IMR-90 (cell line): ENCODE data around the gene WBP2. TPM values are rescaled to one million over a fixed set of nuclear protein-coding genes. Genes with fewer than 3 reads are reported as not detected.

Source experiments
- ATAC-seq: fragments of 200-7000 bp; cut with Tn5 transposase; 2 replicates; pipeline ENCODE4 v1.9.1; 2020; ENCODE audit warnings: low read depth, mild to moderate bottlenecking, moderate library complexity
- BruUV-seq: library from RNA; stranded (reverse); fragments of 400-500 nt; replicated peaks from 2 replicates; lab custom pipeline; 2021; lab: Mats Ljungman, UMichigan
- CTCF ChIA-PET: fragments of 300-600 bp; formaldehyde crosslinking; extraction: SDS; loops from one replicate; lab custom pipeline; 2021; ENCODE audit warnings: antibody characterized with exemption; lab: Yijun Ruan, JAX
- POLR2A ChIA-PET: fragments of 300-600 bp; sonication (Branson Sonifier 250); formaldehyde crosslinking; loops from one replicate; lab custom pipeline; 2022; ENCODE audit warnings: antibody characterized with exemption; ENCODE audit not compliant: unreplicated experiment; lab: Charles Lee
- DNase-seq: peaks from one replicate; pipeline ENCODE4 v3.0.0; 2013
- H2AFZ ChIP-seq: replicated peaks from 2 replicates; pipeline ENCODE3; 2013; ENCODE audit warnings: low read length, mild to moderate bottlenecking; ENCODE audit not compliant: poor library complexity
- H2AK5ac ChIP-seq: 2 replicates; pipeline ENCODE4 v1.6.1; 2013; ENCODE audit warnings: low read depth, low read length, inconsistent platforms
- H2AK9ac ChIP-seq: replicated peaks from 2 replicates; pipeline ENCODE3; 2013; ENCODE audit warnings: mild to moderate bottlenecking, low read depth, low read length, moderate library complexity; ENCODE audit not compliant: poor library complexity
- H2BK120ac ChIP-seq: 2 replicates; pipeline ENCODE4 v1.6.1; 2013; ENCODE audit warnings: low read depth, low read length, inconsistent platforms
- H2BK15ac ChIP-seq: 3 replicates; pipeline ENCODE4 v1.6.1; 2013; ENCODE audit warnings: low read depth, low read length, inconsistent platforms
- H2BK20ac ChIP-seq: 2 replicates; pipeline ENCODE4 v1.6.1; 2013; ENCODE audit warnings: low read depth, mild to moderate bottlenecking, inconsistent platforms, low read length, moderate library complexity
- H2BK5ac ChIP-seq: 2 replicates; pipeline ENCODE4 v1.6.1; 2013; ENCODE audit warnings: mild to moderate bottlenecking, low read depth, low read length, inconsistent platforms; ENCODE audit not compliant: poor library complexity, severe bottlenecking
- H3K14ac ChIP-seq: replicated peaks from 2 replicates; pipeline ENCODE4 v1.6.1; 2013; ENCODE audit warnings: low read depth, low read length, inconsistent platforms
- H3K18ac ChIP-seq: 2 replicates; pipeline ENCODE4 v1.6.1; 2013; ENCODE audit warnings: low read depth, low read length, control low read depth
- H3K23ac ChIP-seq: 2 replicates; pipeline ENCODE4 v1.6.1; 2013; ENCODE audit warnings: low read depth, low read length, inconsistent platforms
- H3K27ac ChIP-seq: 2 replicates; pipeline ENCODE4 v1.5.1; 2013; ENCODE audit warnings: mild to moderate bottlenecking, control low read depth, low read length; ENCODE audit not compliant: insufficient read depth
- H3K27me3 ChIP-seq: 2 replicates; pipeline ENCODE4 v1.6.1; 2013; ENCODE audit warnings: low read length; ENCODE audit not compliant: control insufficient read depth, insufficient read depth
- H3K36me3 ChIP-seq: 2 replicates; pipeline ENCODE4 v1.6.1; 2013; ENCODE audit warnings: low read length, mixed read lengths; ENCODE audit not compliant: control insufficient read depth, insufficient read depth
- H3K4ac ChIP-seq: 2 replicates; pipeline ENCODE4 v1.6.1; 2013; ENCODE audit warnings: low read depth, low read length, inconsistent platforms
- H3K4me1 ChIP-seq: 2 replicates; pipeline ENCODE4 v1.6.1; 2013; ENCODE audit warnings: low read length, mixed read lengths; ENCODE audit not compliant: control insufficient read depth, insufficient read depth
- H3K4me2 ChIP-seq: 2 replicates; pipeline ENCODE4 v1.6.1; 2013; ENCODE audit warnings: low read depth, mild to moderate bottlenecking, control low read depth, low read length, moderate library complexity
- H3K4me3 ChIP-seq: 2 replicates; pipeline ENCODE4 v1.5.1; 2013; ENCODE audit warnings: low read depth, mild to moderate bottlenecking, control low read depth, low read length, moderate library complexity; ENCODE audit not compliant: insufficient read depth
- H3K56ac ChIP-seq: 2 replicates; pipeline ENCODE4 v1.6.1; 2013; ENCODE audit warnings: low read length, inconsistent platforms; ENCODE audit not compliant: insufficient read depth; ENCODE audit errors: extremely low read depth
- H3K79me1 ChIP-seq, 2 experiments: 2 replicates each; pipeline ENCODE4 v1.6.1; 2013; ENCODE audit warnings: low read length in 2 of 2, inconsistent platforms in 1 of 2, low read depth in 1 of 2
- H3K9ac ChIP-seq: 2 replicates; pipeline ENCODE4 v1.6.1; 2013; ENCODE audit warnings: low read depth, low read length, control low read depth
- H3K9me1 ChIP-seq: 2 replicates; pipeline ENCODE4 v1.6.1; 2013; ENCODE audit warnings: low read length, inconsistent platforms; ENCODE audit not compliant: insufficient read depth
- H3K9me3 ChIP-seq: 2 replicates; pipeline ENCODE4 v1.6.1; 2013; ENCODE audit warnings: low read length; ENCODE audit not compliant: control insufficient read depth, insufficient read depth
- H4K20me1 ChIP-seq: 2 replicates; pipeline ENCODE4 v1.6.1; 2013; ENCODE audit warnings: low read length, inconsistent platforms; ENCODE audit not compliant: insufficient read depth
- H4K5ac ChIP-seq: 2 replicates; pipeline ENCODE4 v1.6.1; 2013; ENCODE audit warnings: mild to moderate bottlenecking, low read depth, low read length, control low read depth
- H4K8ac ChIP-seq, 2 experiments: 2 replicates each; pipeline ENCODE4 v1.6.1; 2013; ENCODE audit warnings: low read depth in 2 of 2, low read length in 2 of 2, control low read depth in 1 of 2, inconsistent platforms in 1 of 2
- H4K91ac ChIP-seq: 2 replicates; pipeline ENCODE4 v1.6.1; 2013; ENCODE audit warnings: low read depth, low read length, inconsistent platforms; ENCODE audit not compliant: insufficient read depth
- BHLHE40 ChIP-seq: fragments of 150-350 bp; IDR thresholded peaks from 2 replicates; pipeline ENCODE4 v1.6.1; 2016; ENCODE audit warnings: mild to moderate bottlenecking, low read depth, low read length
- FOS ChIP-seq: fragments of 150-350 bp; IDR thresholded peaks from 2 replicates; pipeline ENCODE4 v1.6.1; 2016; ENCODE audit warnings: low read depth, low read length
- MAZ ChIP-seq: IDR thresholded peaks from 2 replicates; pipeline ENCODE4 v1.6.1; 2012; ENCODE audit warnings: low read depth, mild to moderate bottlenecking, low read length, improper control_type of control experiment, moderate library complexity, borderline replicate concordance
- MXI1 ChIP-seq: IDR thresholded peaks from 2 replicates; pipeline ENCODE4 v1.6.1; 2012; ENCODE audit warnings: low read depth, mild to moderate bottlenecking, low read length, moderate library complexity, borderline replicate concordance
- NFE2L2 ChIP-seq: fragments of 150-350 bp; IDR thresholded peaks from 2 replicates; pipeline ENCODE4 v1.6.1; 2016; ENCODE audit warnings: low read depth, mild to moderate bottlenecking, low read length
- POLR2A ChIP-seq: IDR thresholded peaks from 2 replicates; pipeline ENCODE4 v1.6.1; 2012; ENCODE audit warnings: mild to moderate bottlenecking, low read depth, low read length
- RFX5 ChIP-seq: IDR thresholded peaks from 2 replicates; pipeline ENCODE4 v1.8.0; 2012; ENCODE audit warnings: low read depth, mild to moderate bottlenecking, low read length, moderate library complexity
- WGBS, 2 experiments: methylation state at CpG; one replicate each; pipeline versions ENCODE4 v1.1.5 to v1.1.7; 2013; ENCODE audit warnings: missing lambda C conversion rate in 2 of 2; ENCODE audit not compliant: insufficient read length in 1 of 2; ENCODE audit errors: extremely low coverage in 2 of 2; 5-methylcytosine and 5-hydroxymethylcytosine counted together
- dilution Hi-C: fragments of 300-500 bp; cut with HindIII; formaldehyde crosslinking; loops from one replicate; pipeline ENCODE4 v1.14.3; 2018; ENCODE audit warnings: low sequenced_read_pairs; ENCODE audit not compliant: unreplicated experiment
- in situ Hi-C: fragments of 300-500 bp; cut with MboI; formaldehyde crosslinking; loops from 3 replicates; pipeline ENCODE4 v1.14.3; 2019; ENCODE audit warnings: low sequenced_read_pairs, inconsistent platforms, mixed read lengths
- intact Hi-C: fragments of 100-400 bp; cut with micrococcal nuclease; formaldehyde crosslinking; loops from 2 replicates; pipeline ENCODE4 v1.10.0; 2022
- polyA plus RNA-seq, 3 experiments: library from polyadenylated mRNA; depleted of rRNA; stranded (reverse); fragments of >200 nt; gene quantifications; 2 replicates each; pipeline ENCODE4 v1.2.3, GENCODE V29; 2012; ENCODE audit warnings: low replicate concordance in 1 of 3
- total RNA-seq: library from RNA; depleted of rRNA; stranded (reverse); fragments of >200 nt; gene quantifications from 2 replicates; pipeline ENCODE4 v1.2.3, GENCODE V29; 2012
- TF ChIP-seq, protein P1 (sequence below): fragments of 150-350 bp; IDR thresholded peaks from 2 replicates; pipeline ENCODE4 v1.6.1; 2017; ENCODE audit warnings: mild to moderate bottlenecking, antibody characterized with exemption, low read length, low read depth
- TF ChIP-seq, protein P2 (sequence below): conservative IDR thresholded peaks from 2 replicates; pipeline ENCODE4 v1.5.1; 2012; ENCODE audit warnings: mild to moderate bottlenecking, low read depth, low read length, improper control_type of control experiment

Gene WBP2
- total and polyA plus RNA-seq, 2 of the 4 experiments (the other 2 are of a cell fraction): 9.0 to 35.5 TPM

GRCh38 chr17:75849724-75850123, 5.4 kb downstream of the WBP2 start:
- Histone ChIP-seq H2BK20ac (no peak overlapping the region), H3K27ac (no peak overlapping the region), H3K27me3 (no peaks in the 10 kb centered on the region), H3K9ac (no peak overlapping the region), H4K5ac (no peak overlapping the region), H3K14ac (no peak overlapping the region), H3K23ac (no peak overlapping the region), H2BK5ac (no peak overlapping the region), H2AFZ (peak overlapping the region; percentile 1), H2BK15ac (no peak overlapping the region), H2AK5ac (no peak overlapping the region), H4K8ac (no peak overlapping the region), H3K18ac (no peak overlapping the region), H3K4ac (no peak overlapping the region), H3K9me3 (no peaks in the 10 kb centered on the region), H3K56ac (no peak overlapping the region), H2AK9ac (no peak overlapping the region), H4K91ac (no peak overlapping the region), H3K4me3 (no peak overlapping the region), H4K20me1 (peaks cover 13% of the 10 kb centered on the region), H3K79me1 (peaks cover 6 to 27% of the 10 kb centered on the region in 2 experiments; a peak in 3 of 4 replicates), H3K9me1 (peaks cover 10% of the 10 kb centered on the region), H3K36me3 (peaks cover 52% of the 10 kb centered on the region), H2BK120ac (no peak overlapping the region), H3K4me1 (peaks cover 14% of the 10 kb centered on the region), H3K4me2 (no peak overlapping the region)
- WGBS, 2 experiments: 93% methylated on average over 6 of the region's 9 CpGs; no CpG with 5 or more reads in 1 of the 2 experiments
- intact Hi-C loops: no loop called here
- TF ChIP-seq BHLHE40 (no peak), POLR2A (no peak), MXI1 (no peak), RFX5 (no peak), FOS (no peak), MAZ (no peak), NFE2L2 (no peak)
- TF ChIP-seq, protein P1, sequence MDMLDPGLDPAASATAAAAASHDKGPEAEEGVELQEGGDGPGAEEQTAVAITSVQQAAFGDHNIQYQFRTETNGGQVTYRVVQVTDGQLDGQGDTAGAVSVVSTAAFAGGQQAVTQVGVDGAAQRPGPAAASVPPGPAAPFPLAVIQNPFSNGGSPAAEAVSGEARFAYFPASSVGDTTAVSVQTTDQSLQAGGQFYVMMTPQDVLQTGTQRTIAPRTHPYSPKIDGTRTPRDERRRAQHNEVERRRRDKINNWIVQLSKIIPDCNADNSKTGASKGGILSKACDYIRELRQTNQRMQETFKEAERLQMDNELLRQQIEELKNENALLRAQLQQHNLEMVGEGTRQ: no peak
- TF ChIP-seq, protein P2, sequence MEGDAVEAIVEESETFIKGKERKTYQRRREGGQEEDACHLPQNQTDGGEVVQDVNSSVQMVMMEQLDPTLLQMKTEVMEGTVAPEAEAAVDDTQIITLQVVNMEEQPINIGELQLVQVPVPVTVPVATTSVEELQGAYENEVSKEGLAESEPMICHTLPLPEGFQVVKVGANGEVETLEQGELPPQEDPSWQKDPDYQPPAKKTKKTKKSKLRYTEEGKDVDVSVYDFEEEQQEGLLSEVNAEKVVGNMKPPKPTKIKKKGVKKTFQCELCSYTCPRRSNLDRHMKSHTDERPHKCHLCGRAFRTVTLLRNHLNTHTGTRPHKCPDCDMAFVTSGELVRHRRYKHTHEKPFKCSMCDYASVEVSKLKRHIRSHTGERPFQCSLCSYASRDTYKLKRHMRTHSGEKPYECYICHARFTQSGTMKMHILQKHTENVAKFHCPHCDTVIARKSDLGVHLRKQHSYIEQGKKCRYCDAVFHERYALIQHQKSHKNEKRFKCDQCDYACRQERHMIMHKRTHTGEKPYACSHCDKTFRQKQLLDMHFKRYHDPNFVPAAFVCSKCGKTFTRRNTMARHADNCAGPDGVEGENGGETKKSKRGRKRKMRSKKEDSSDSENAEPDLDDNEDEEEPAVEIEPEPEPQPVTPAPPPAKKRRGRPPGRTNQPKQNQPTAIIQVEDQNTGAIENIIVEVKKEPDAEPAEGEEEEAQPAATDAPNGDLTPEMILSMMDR: no peak
- ATAC-seq: no peak
- BruUV-seq: no TSS peak
- no peak for DNase-seq
- dilution Hi-C loops: no loop called here
- CTCF ChIA-PET: interaction anchor here (0.6 to 0.7 kb wide), 2 partner anchors 92 to 96 kb away, joined by 3 to 4 read pairs; no protein-coding TSS in a partner anchor
- POLR2A ChIA-PET: no interaction called here
- in situ Hi-C loops: no loop called here
